Kidney (tissue), 14 donors: ENCODE data around the gene TOR3A. TPM values are rescaled to one million over a fixed set of nuclear protein-coding genes. Genes with fewer than 3 reads are reported as not detected.

Source experiments
- DNase-seq, 5 donors: peaks; one replicate each; pipeline ENCODE4 v3.0.0-alpha.2; 2013 to 2020
- FAIRE-seq: peaks from 2 replicates; lab custom pipeline; 2012; peaks lifted over from hg19 to GRCh38; lab: Jason Lieb, UNC
- H3K27ac ChIP-seq, 2 donors: one replicate each; pipeline ENCODE4 v1.7.0; 2013; ENCODE audit warnings: low read depth in 2 of 2, low read length in 2 of 2, inconsistent platforms in 1 of 2
- H3K27me3 ChIP-seq: one replicate; pipeline ENCODE4 v1.7.1; 2013; ENCODE audit warnings: low read length, inconsistent platforms; ENCODE audit not compliant: control insufficient read depth, insufficient read depth
- H3K36me3 ChIP-seq, 3 donors: one replicate each; pipeline versions ENCODE4 v1.7.0 to v1.7.1; 2013; ENCODE audit warnings: low read length in 3 of 3, control low read depth in 1 of 3, inconsistent platforms in 1 of 3; ENCODE audit not compliant: insufficient read depth in 3 of 3, control insufficient read depth in 2 of 3
- H3K4me1 ChIP-seq, 3 donors: one replicate each; pipeline versions ENCODE4 v1.7.0 to v1.7.1; 2013; ENCODE audit warnings: low read length in 3 of 3, inconsistent platforms in 1 of 3, low read depth in 1 of 3; ENCODE audit not compliant: control insufficient read depth in 2 of 3, insufficient read depth in 2 of 3
- H3K4me3 ChIP-seq, 3 donors: one replicate each; pipeline versions ENCODE4 v1.7.0 to v1.8.1; 2013; ENCODE audit warnings: low read length in 3 of 3, control low read depth in 1 of 3, inconsistent platforms in 1 of 3
- H3K9ac ChIP-seq, 3 donors: one replicate each; pipeline versions ENCODE4 v1.7.0 to v1.7.1; 2013; ENCODE audit warnings: low read length in 3 of 3, control low read depth in 1 of 3, inconsistent platforms in 1 of 3
- H3K9me3 ChIP-seq, 3 donors: one replicate each; pipeline versions ENCODE4 v1.7.0 to v1.7.1; 2013; ENCODE audit warnings: low read length in 3 of 3, control low read depth in 1 of 3, inconsistent platforms in 1 of 3; ENCODE audit not compliant: control insufficient read depth in 2 of 3, insufficient read depth in 1 of 3
- intact Hi-C: fragments of 100-400 bp; cut with DNase I; formaldehyde crosslinking; loops from one replicate; pipeline ENCODE4 v1.11.1; 2022
- polyA plus RNA-seq: library from polyadenylated mRNA; stranded (reverse); fragments of 350-450 nt; fragmentation: Illumina TruSeq; extraction: RNeasy Lipid Tissue Mini Kit (QIAGEN cat#74804); gene quantifications from one replicate; pipeline ENCODE4 v1.2.3, GENCODE V29; 2014; ENCODE audit warnings: low read depth, low replicate concordance; ENCODE audit not compliant: insufficient read depth
- total RNA-seq: library from RNA; stranded (reverse); fragmentation: NEBNext Ultra II Directional; extraction: Animal tissue kit (Norgen Biotek cat#: 25700); gene quantifications from one replicate; pipeline ENCODE4 v1.2.1, GENCODE V29; 2021
- TF ChIP-seq, protein P1 (sequence below): IDR thresholded peaks from 3 replicates; pipeline ENCODE4 v1.5.1; 2012; ENCODE audit warnings: mild to moderate bottlenecking, moderate library complexity, borderline replicate concordance; ENCODE audit not compliant: insufficient read depth; ENCODE audit errors: extremely low read depth
- donor health status: control.
- donor health status: control.
- donor health status: control.
- donor health status: control.
- donor health status: control.
- donor health status: DM: yes; HTN: yes; CAD: no.
- donor health status: Normal renal cell carcinoma (clear cell type).

TOR3A gene
- total and polyA plus RNA-seq, 2 donors from 2014 or later, result 23.1 to 33.1 TPM

- DNase-seq, result no peak
- H3K36me3 ChIP-seq, result peaks cover 0 to 10% (median 9%) of the 10 kb centered on the region in 3 donors
- H3K27me3 ChIP-seq, result no peaks in the 10 kb centered on the region
- no peaks in the 10 kb centered on the region for H3K4me1 ChIP-seq
- no peaks in the 10 kb centered on the region for H3K9me3 ChIP-seq
- FAIRE-seq, result no peak
- no peak overlapping the region for H3K9ac ChIP-seq
- TF ChIP-seq, protein P1, sequence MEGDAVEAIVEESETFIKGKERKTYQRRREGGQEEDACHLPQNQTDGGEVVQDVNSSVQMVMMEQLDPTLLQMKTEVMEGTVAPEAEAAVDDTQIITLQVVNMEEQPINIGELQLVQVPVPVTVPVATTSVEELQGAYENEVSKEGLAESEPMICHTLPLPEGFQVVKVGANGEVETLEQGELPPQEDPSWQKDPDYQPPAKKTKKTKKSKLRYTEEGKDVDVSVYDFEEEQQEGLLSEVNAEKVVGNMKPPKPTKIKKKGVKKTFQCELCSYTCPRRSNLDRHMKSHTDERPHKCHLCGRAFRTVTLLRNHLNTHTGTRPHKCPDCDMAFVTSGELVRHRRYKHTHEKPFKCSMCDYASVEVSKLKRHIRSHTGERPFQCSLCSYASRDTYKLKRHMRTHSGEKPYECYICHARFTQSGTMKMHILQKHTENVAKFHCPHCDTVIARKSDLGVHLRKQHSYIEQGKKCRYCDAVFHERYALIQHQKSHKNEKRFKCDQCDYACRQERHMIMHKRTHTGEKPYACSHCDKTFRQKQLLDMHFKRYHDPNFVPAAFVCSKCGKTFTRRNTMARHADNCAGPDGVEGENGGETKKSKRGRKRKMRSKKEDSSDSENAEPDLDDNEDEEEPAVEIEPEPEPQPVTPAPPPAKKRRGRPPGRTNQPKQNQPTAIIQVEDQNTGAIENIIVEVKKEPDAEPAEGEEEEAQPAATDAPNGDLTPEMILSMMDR, result no peak
- H3K4me3 ChIP-seq, result no peak overlapping the region
- intact Hi-C loops, result loop anchor here (10.0 kb wide), 1 partner anchor 265 kb away; the partner anchor contains the start of gene AXDND1
- no peak overlapping the region for H3K27ac ChIP-seq
Measured at GRCh38 chr1:179099891-179100290, 18.0 kb downstream of the TOR3A start.

GRCh38 chr1:179101566-179101965 is 19.7 kb downstream of the TOR3A start:
- Histone ChIP-seq H3K9ac (no peak overlapping the region), H3K9me3 (no peaks in the 10 kb centered on the region), H3K36me3 (peaks cover 0 to 5% (median 0%) of the 10 kb centered on the region in 3 donors), H3K27me3 (no peaks in the 10 kb centered on the region), H3K4me1 (no peaks in the 10 kb centered on the region), H3K27ac (no peak overlapping the region), H3K4me3 (no peak overlapping the region)
- intact Hi-C loops, result no loop called here
- no peak for FAIRE-seq
- DNase-seq, result no peak
- TF ChIP-seq, protein P1, result no peak

GRCh38 chr1:179103999-179104398 is 22.1 kb downstream of the TOR3A start:
- intact Hi-C loops, result no loop called here
- DNase-seq (no peak), FAIRE-seq (no peak)
- TF ChIP-seq, protein P1, result no peak
- peaks cover 0 to 12% (median 6%) of the 10 kb centered on the region in 3 donors for H3K36me3 ChIP-seq
- no peak overlapping the region for H3K4me3 ChIP-seq
- H3K9me3 ChIP-seq, result no peaks in the 10 kb centered on the region
- no peaks in the 10 kb centered on the region for H3K27me3 ChIP-seq
- no peak overlapping the region for H3K9ac ChIP-seq
- no peak overlapping the region for H3K27ac ChIP-seq
- no peaks in the 10 kb centered on the region for H3K4me1 ChIP-seq
